ENCODE measurements around the gene AP2S1. TPM values are rescaled to one million over a fixed set of nuclear protein-coding genes. Genes with fewer than 3 reads are reported as not detected.
"Not testable (repeated sequence)": the region's sequence is repeated elsewhere in the genome, so short reads cannot be mapped to it uniquely, and the experiment has no call there.

Gene AP2S1
- polyA plus RNA-seq (2013, experiment 1 of 2; ENCODE audit: insufficient read length) = 262 TPM
- 239 TPM for polyA plus RNA-seq (2013, experiment 2 of 2; ENCODE audit: insufficient read length)

- DNase-seq = peak; percentile 100
These were observed at the start of gene AP2S1 for GRCh38 chr19:46850228-46851203. TSS of gene AP2S1 (minus strand) at chr19:46850846. CDS start at chr19:46850766, 80 bp downstream.

GRCh38 chr19:46900341-46900740, 49.7 kb upstream of the AP2S1 start:
- DNase-seq = no peak

- peak; percentile 77 for DNase-seq
These were observed 48.1 kb upstream of the AP2S1 start for GRCh38 chr19:46898731-46899130.

GRCh38 chr19:46896076-46896794, 45.6 kb upstream of the AP2S1 start:
- DNase-seq = no peak

- no peak for DNase-seq
These were observed 41.9 kb upstream of the AP2S1 start for GRCh38 chr19:46892252-46893179.

- peak; percentile 87 for DNase-seq
These were observed 40.0 kb upstream of the AP2S1 start for GRCh38 chr19:46890423-46891170.

GRCh38 chr19:46887240-46887782, 36.7 kb upstream of the AP2S1 start:
- no peak for DNase-seq

- peak; percentile 48 for DNase-seq
These were observed 36.0 kb upstream of the AP2S1 start for GRCh38 chr19:46886546-46887239.

GRCh38 chr19:46885411-46885810, 34.8 kb upstream of the AP2S1 start:
- no peak for DNase-seq

- DNase-seq = not testable (repeated sequence)
These were observed 32.1 kb upstream of the AP2S1 start for GRCh38 chr19:46882751-46883150.

- DNase-seq = peak; percentile 48
These were observed 31.4 kb upstream of the AP2S1 start for GRCh38 chr19:46882034-46882433.

GRCh38 chr19:46881092-46881491, 30.4 kb upstream of the AP2S1 start:
- no peak for DNase-seq

- peak; percentile 63 for DNase-seq
These were observed 29.8 kb upstream of the AP2S1 start for GRCh38 chr19:46880431-46880830.

- DNase-seq = peak; percentile 88
These were observed 28.1 kb upstream of the AP2S1 start for GRCh38 chr19:46878613-46879375.

GRCh38 chr19:46875657-46876056, 25.0 kb upstream of the AP2S1 start:
- DNase-seq = no peak

GRCh38 chr19:46875234-46875633, 24.6 kb upstream of the AP2S1 start:
- DNase-seq = no peak

GRCh38 chr19:46872967-46873366, 22.3 kb upstream of the AP2S1 start:
- DNase-seq = no peak

- not testable (repeated sequence) for DNase-seq
These were observed 20.5 kb upstream of the AP2S1 start for GRCh38 chr19:46871173-46871572.

- no peak for DNase-seq
These were observed 17.6 kb upstream of the AP2S1 start for GRCh38 chr19:46868025-46868802.

All from fibroblast of skin of scalp (primary cell).